Brain pericyte (primary cell): ENCODE data around the gene SLC1A7.

Experiments
- DNase-seq: peaks from one replicate; pipeline ENCODE4 v3.0.0-alpha.2; 2012; ENCODE audit warnings: low read depth, low spot score

SLC1A7 gene

GRCh38 chr1:53134042-53134485 is 8.4 kb downstream of the SLC1A7 start:
- no peak for DNase-seq

- no peak for DNase-seq
These were observed 9.0 kb downstream of the SLC1A7 start for GRCh38 chr1:53133261-53134041.

DNA sequence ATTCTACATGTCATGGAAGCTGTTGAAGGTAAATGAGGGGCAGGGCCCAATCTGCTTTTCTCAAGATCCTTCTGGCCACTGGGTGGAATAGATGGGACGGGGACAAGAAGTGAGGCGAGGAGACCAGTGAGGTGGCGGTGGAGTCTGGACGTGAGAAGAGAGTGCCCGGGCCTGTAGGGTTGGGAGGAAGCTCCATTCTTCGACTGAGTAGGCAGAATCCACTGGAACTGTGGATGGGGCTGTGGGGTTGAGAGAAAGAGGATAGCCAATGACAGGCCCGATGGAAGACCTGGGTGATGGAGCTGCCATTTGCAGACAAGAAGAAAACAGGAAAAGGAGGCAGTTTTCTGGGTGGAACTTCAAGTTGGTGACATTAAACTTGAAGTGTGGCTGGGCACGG is 10.3 kb downstream of the SLC1A7 start:
- no peak for DNase-seq

DNA sequence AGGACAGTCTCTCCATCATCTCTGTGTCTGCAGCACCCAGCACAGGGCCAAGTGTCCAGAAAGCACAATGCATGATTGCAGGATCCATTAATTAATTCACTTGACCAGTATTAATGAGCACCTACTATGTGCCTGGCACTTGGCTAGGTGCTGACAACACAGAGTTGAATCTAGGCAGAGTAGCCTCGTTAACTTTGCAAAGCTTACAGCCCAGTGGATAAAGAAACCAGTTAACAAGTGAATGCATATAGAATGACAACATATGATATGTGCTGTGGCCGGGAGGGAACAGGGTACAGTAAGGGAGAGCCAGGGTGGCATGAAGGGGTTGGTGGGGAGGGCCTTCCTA is 10.9 kb downstream of the SLC1A7 start:
- DNase-seq: no peak

GRCh38 chr1:53130878-53131589 is 11.4 kb downstream of the SLC1A7 start:
- DNase-seq: no peak

DNA sequence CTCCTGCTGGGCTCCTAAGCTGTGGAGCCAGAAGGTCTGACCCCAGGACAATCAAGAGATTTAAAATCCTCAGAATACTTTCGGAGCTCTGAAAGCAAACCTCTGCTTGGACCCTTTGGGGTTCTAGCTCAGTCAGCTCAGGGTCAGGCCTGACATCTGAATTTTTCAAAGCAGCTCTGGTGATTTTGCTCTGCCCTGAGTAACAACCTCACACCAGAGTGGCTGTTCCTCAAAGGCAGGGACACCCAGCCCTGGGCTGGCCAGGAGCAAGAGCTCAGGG is 11.9 kb downstream of the SLC1A7 start:
- no peak for DNase-seq

- DNase-seq: no peak
These were observed 12.4 kb downstream of the SLC1A7 start for GRCh38 chr1:53129891-53130597.

DNA sequence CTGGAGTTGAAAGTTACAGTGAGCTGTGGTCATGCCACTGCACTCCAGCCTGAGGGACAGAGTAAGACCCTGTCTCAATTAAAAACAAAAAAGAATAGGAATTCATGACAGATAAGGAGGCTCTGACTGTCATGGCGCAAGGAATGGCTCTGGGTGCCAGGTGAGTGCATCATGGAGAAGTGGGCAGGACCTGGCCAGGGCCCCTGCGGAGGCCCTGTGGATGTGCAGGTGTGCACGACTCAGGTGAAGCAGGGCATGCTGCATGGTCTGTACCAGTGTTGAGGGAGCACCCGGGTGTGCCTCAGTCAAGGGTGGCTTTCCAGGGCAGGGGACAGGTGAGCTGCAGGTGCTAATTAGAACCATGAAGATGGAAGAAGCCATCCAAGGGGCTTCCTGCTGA is 14.0 kb downstream of the SLC1A7 start:
- DNase-seq: no peak

- no peak for DNase-seq
These were observed 14.9 kb downstream of the SLC1A7 start for GRCh38 chr1:53127546-53127945.

DNA sequence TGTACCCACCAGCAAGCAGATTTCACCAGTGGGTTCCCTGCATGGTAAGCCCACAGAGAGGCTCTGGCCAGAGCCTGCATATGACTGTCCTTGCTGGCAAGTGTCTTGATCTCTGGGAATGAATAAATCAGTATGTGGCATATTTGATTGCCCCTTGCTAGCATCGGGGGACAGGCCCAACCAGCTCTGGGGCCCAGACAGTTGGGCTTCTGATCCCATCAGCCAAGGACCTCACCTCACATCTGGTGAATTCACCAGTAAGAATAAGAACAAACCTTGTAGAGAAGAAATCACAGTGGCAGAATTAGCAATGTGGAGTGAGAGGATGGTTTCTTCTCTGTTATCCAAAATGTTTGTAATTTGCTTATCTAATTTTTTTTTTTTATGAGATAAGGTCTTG is 15.9 kb downstream of the SLC1A7 start:
- no peak for DNase-seq

DNA sequence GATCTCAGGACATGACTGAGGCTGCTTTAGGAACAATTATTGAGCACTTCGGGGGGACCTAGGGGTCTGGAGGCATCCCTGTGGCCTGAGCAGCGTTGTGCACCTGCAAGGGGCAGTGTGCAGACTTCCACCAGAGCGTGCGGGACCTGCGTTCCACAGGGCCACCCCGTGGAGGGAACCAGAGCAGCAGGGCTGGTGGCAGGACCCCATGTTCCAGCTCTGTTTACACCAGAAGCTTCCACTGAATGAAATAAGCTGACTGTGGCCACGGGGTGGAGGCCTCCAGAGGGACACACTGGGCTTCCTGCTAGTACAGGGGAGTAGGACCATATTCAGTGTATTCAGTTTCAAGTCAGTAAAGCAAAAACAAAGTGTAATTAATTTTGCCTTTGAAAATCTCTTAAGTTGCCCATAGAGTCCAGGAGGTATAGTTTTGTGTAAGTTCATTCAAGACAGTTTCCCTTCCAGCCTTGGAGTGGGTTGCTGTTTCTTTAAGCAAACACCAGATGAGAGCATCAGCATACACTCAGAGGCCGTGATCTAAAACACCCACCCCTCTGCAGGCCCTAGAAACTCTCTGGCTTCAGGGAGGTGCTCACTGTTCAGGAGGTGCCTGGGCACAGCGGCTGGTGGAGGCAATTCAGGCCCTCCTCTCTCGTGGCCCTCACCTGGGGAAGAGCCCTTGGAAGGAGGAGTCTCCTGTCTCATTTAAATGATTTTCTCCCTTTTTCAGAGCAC is 16.6 kb downstream of the SLC1A7 start:
- DNase-seq: no peak

GRCh38 chr1:53125122-53125521 is 17.3 kb downstream of the SLC1A7 start:
- no peak for DNase-seq

- no peak for DNase-seq
These were observed 18.8 kb downstream of the SLC1A7 start for GRCh38 chr1:53123453-53124140.

DNA sequence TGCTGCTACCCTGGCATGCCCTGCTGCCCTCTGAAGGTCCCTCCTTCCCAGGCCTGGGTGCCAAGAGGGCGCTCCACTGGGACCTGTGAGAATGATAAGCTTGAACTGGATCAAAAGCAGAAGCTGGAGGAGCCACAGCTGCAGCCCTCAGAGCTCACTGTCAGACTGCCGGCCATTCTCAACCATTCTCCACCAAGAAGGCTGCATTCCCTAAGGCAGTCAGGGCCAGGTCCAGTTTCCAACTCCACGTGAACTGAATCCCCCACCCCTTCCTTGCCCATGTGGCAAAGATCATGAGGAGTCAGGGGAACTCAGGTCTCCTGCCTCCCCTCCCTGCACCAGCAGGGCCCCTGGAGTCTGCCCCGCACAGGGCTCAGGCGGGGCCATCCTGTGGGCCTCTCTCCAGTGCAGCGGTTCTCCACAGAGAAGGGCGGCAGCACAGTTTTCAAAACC is 19.5 kb downstream of the SLC1A7 start:
- no peak for DNase-seq

DNA sequence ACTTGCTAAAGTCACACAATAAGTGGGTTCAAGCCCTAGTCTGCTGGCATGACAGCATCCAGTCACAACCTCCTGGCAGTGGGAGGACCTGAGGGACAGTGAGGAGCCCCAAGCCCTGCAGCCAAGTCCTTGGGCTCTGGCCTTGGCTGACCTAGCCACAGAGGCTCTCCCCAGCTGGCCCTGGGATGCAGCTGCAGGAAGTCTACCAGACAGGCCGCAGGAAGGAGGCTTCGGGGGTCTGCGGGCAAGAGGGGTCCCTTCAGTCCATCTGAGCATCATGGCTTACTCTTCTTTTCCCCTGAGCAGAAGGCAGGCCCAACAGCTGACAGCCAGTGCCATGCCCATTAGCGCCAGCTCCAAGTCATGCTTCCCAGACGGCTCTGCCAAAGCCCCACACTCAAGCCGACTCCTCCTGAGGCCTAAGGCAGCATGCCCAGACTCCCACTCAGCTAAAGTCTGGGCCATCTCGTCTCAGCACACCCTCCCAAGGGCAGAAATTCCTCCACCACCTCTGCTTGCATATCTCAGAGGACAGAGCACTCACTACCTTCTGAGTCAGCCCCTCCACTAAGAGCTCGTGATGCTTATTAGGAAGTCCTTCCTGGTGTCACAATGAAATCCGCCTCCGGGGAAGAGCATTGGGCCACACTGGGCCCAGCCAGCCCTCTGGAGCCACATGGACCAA is 20.1 kb downstream of the SLC1A7 start:
- no peak for DNase-seq

DNA sequence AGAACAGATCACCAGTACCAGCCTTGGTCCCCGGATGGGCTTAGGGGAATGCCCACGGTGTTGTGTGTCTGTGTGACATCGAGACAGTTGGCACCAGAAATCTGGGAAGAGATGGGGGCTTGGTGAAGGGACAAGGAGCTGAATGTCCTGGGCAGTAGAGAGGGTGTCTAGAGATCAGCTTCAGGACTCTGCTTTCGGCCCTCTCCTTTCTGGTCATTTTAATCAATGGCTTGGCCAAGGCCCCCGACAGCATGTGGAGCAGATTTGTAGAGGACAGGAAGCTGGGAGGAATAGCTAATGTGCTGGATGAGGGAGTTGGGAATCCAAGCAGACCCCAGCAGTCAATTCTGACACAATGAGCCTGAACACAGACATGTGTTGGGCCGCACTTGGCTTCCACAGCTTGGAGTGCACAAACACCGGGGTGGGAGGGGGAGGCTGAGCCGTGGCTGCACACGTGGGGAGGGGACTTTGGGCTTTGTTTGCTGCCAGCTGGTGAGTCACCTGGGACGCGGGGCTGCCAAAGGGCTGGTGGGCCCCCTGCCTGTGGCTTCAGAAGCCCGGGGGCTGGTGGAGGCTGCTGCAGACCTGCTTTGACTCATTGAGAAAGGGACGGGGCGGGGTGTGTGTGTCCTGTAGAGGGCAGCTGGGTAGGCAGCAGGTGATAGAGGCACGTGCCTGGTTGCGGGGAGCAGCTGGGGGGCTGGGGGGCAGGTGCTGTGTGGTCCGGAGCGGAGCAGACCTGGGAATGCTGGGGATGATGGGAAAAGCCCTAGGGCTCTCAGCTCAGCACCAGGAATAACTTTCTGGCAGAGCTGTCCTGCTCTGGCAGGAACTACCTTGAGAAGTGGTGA is 20.9 kb downstream of the SLC1A7 start:
- DNase-seq: no peak

DNA sequence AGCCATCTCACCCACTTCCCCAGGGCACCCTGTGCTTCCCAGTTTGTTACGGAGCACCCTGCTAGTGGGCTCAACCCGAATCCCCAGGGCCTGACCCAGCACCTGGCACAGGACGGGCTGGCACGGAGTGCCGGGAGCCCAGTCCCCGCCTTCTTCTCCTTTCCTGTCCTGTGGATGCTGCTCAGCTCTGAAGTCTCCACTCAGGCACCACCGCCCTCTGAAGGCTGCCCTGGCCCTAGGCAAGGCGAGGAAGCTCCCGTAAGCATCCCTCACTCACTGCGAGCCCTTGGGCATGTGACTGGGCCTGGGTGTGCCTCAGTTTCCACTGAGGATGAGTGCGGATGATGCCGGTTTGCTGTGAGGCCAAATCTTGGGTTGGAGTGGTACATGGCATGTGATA is 21.8 kb downstream of the SLC1A7 start:
- no peak for DNase-seq

GRCh38 chr1:53117836-53118235 is 24.6 kb downstream of the SLC1A7 start:
- no peak for DNase-seq

GRCh38 chr1:53116933-53117600 is 25.4 kb downstream of the SLC1A7 start:
- no peak for DNase-seq
